ENCODE results near the gene RNASE13.

RNASE13 gene

DNA sequence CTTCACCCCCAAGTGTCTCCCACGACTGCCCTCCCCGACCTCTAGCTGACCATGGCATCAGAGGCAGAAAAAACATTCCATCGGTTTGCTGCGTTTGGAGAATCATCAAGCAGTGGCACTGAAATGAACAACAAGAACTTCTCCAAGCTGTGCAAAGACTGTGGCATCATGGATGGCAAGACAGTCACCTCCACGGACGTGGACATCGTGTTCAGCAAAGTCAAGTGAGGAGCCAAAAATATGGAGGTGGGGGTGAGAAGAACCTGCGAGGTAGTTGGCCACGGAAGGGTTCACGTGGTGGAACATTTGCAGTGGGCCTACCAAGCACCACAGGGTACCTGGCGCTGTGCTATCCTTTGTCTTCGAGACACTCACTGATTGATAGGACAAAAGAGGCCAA lies 4.1 kb downstream of the RNASE13 start:
- Histone ChIP-seq H3K4me1 (ENCODE audit: control insufficient read depth, insufficient read depth, low read length) (peaks cover 10% of the 10 kb centered on the region), H3K36me3 (ENCODE audit: control insufficient read depth, insufficient read depth, low read length) (no peaks in the 10 kb centered on the region), H3K27ac (ENCODE audit: low read length) (no peak overlapping the region), H3K9me3 (ENCODE audit: control insufficient read depth, insufficient read depth, low read length) (no peaks in the 10 kb centered on the region), H3K27me3 (ENCODE audit: control insufficient read depth, insufficient read depth, low read length) (no peaks in the 10 kb centered on the region), H3K4me3 (ENCODE audit: low read length) (no peak overlapping the region)
- no peak for DNase-seq (ENCODE audit: low read depth, low spot score)
- no CpG with 5 or more reads among the region's 12 CpGs for WGBS (ENCODE audit: insufficient coverage, insufficient read length)

DNA sequence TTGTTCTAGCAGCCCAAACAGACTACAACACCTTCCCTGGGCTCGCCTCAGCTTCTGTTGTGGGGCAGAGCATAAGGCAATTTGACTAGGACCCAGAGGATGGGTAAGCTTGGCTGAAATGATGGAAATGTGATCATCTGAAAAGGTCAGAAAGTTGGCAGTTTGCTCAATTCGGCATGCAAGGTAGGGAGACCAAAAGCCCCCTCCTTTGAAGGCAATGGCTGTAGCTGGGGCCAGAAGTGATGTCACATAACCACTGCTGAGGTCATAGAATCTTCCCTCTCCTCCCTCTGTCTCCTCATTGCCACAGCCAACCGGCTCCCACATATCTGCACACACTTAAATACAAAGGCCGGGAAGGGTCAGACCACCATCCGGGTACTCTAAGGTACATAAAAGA lies 4.7 kb downstream of the RNASE13 start, which contains the start of gene TPPP2:
Gene TPPP2 (plus strand): TSS at position 301 of the 400 bp plus-strand sequence. CDS start 365 bp downstream, outside the sequence.
- no peaks in the 10 kb centered on the region for H3K27me3 ChIP-seq (ENCODE audit: control insufficient read depth, insufficient read depth, low read length)
- no peak for DNase-seq (ENCODE audit: low read depth, low spot score)
- no CpG with 5 or more reads among the region's 5 CpGs for WGBS (ENCODE audit: insufficient coverage, insufficient read length)
- no peak within 1 kb of the TSS for H3K4me3 ChIP-seq (ENCODE audit: low read length)
- H3K4me1 ChIP-seq (ENCODE audit: control insufficient read depth, insufficient read depth, low read length), result peaks cover 10% of the 10 kb centered on the region
- H3K9me3 ChIP-seq (ENCODE audit: control insufficient read depth, insufficient read depth, low read length), result no peaks in the 10 kb centered on the region
- H3K36me3 ChIP-seq (ENCODE audit: control insufficient read depth, insufficient read depth, low read length), result no peaks in the 10 kb centered on the region
- no peak within 1 kb of the TSS for H3K27ac ChIP-seq (ENCODE audit: low read length)

DNA sequence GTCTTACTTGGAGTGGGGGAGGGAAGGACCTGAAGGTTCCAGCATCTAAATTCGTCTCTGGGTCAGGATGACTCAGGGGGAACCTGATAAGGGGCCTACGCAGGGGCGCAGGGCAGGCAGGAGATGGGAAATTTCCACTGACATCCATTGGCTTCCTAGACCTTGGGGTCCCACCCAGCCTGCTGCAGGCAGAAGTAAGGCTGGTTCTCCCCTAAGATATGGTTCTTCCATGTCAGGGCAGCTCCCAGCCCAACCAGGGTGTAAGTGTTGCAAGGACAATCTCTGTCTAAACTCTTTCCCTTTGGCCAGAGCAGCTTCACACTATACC lies 7.7 kb downstream of the RNASE13 start:
- WGBS (ENCODE audit: insufficient coverage, insufficient read length), result no CpG with 5 or more reads among the region's 3 CpGs
- no peak overlapping the region for H3K27ac ChIP-seq (ENCODE audit: low read length)
- H3K4me1 ChIP-seq (ENCODE audit: control insufficient read depth, insufficient read depth, low read length), result peaks cover 10% of the 10 kb centered on the region
- H3K36me3 ChIP-seq (ENCODE audit: control insufficient read depth, insufficient read depth, low read length), result no peaks in the 10 kb centered on the region
- H3K9me3 ChIP-seq (ENCODE audit: control insufficient read depth, insufficient read depth, low read length), result no peaks in the 10 kb centered on the region
- no peaks in the 10 kb centered on the region; the same call in 1 of the 2 replicates for H3K27me3 ChIP-seq (ENCODE audit: control insufficient read depth, insufficient read depth, low read length)
- no peak overlapping the region for H3K4me3 ChIP-seq (ENCODE audit: low read length)
- DNase-seq (ENCODE audit: low read depth, low spot score), result no peak

DNA sequence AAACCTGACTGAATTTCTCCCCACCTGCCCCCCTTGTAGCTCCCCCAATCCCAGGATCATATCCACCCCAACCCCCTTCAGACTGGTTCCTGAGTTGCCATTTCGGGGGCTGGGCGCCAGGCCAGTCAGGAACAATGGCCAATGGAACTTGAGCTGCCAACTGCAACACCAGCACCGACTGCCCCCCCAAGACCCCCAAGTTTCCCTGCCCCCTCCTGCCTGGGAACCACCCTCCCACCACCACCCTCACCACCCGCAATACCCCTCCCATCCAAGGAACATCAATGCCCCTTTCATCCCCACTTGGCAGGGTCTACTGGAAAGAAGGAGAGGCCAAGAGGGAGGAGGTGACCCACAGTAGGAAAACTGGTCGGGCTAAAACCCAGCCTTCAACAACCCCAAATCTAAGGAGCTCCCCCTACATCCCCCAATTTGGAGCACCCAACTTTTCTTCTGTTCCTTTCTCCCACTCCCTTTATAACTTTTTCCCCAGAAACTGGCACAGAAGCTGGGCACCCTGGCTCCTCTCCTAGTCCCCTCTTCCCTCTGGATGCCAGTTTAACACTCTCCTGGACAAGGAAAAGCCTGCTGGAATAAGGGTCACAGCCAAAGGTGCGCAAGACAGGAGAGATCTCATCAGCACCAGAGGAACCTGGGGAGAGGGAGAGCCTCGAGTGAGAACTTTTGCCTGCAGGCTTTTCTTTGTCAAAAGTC lies 8.2 kb downstream of the RNASE13 start:
- DNase-seq (ENCODE audit: low read depth, low spot score), result no peak
- H3K27ac ChIP-seq (ENCODE audit: low read length), result no peak overlapping the region
- WGBS (ENCODE audit: insufficient coverage, insufficient read length), result no CpG with 5 or more reads among the region's 7 CpGs
- no peak overlapping the region; the same call in 1 of the 2 replicates for H3K4me3 ChIP-seq (ENCODE audit: low read length)
- no peaks in the 10 kb centered on the region for H3K9me3 ChIP-seq (ENCODE audit: control insufficient read depth, insufficient read depth, low read length)
- no peaks in the 10 kb centered on the region; the same call in 1 of the 2 replicates for H3K27me3 ChIP-seq (ENCODE audit: control insufficient read depth, insufficient read depth, low read length)
- no peaks in the 10 kb centered on the region for H3K36me3 ChIP-seq (ENCODE audit: control insufficient read depth, insufficient read depth, low read length)
- H3K4me1 ChIP-seq (ENCODE audit: control insufficient read depth, insufficient read depth, low read length), result peaks cover 10% of the 10 kb centered on the region

DNA sequence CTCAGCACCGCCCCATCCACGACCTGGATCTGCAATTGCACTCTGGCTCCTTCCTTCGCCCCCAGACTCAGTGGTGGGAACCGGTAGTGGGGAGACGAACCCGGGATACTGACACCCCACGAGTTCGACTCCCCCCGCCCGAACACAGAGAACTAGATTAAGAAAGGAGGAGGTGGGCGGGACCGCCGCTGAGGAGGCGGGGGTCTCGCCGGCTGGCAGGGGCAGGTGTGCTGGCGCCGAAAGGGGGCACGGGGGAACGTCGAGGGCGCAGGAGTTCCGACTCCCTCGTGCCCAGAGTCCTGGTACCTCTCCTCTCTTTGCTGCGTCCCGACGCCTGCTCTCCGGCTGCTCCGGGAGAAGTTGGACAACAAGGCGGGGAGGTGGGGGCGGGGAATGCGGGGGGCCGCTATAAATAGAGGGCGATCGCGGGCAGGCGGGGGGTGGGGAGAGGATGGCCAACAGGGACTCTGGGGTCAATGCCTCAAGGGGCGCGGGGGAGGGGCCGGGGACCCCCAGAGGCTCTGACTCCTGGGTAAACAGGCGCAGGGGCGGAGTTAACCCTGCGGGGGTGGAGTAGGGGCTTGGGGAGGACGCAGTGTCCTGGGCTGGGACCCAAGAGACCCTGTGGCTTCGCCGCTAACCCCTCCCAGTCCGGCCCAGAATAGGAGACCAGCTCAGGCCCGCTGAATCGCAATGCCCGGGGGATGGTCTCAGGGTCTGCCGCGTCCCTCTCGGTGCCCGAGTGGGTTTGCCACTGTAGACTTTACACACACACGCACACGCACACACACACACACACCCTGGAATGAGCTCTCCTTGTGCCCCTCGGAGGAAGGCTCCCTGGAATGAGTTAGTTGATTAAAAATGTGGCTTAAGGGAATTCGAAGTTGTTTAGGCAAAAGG lies 9.0 kb downstream of the RNASE13 start:
- H3K27ac ChIP-seq (ENCODE audit: low read length), result no peak overlapping the region
- peaks cover 10% of the 10 kb centered on the region for H3K4me1 ChIP-seq (ENCODE audit: control insufficient read depth, insufficient read depth, low read length)
- no peaks in the 10 kb centered on the region for H3K9me3 ChIP-seq (ENCODE audit: control insufficient read depth, insufficient read depth, low read length)
- no peak for DNase-seq (ENCODE audit: low read depth, low spot score)
- H3K4me3 ChIP-seq (ENCODE audit: low read length), result peak overlapping the region; percentile 46; the same call in 1 of the 2 replicates
- no CpG with 5 or more reads among the region's 58 CpGs for WGBS (ENCODE audit: insufficient coverage, insufficient read length)
- H3K36me3 ChIP-seq (ENCODE audit: control insufficient read depth, insufficient read depth, low read length), result no peaks in the 10 kb centered on the region
- H3K27me3 ChIP-seq (ENCODE audit: control insufficient read depth, insufficient read depth, low read length), result no peaks in the 10 kb centered on the region; the same call in 1 of the 2 replicates

DNA sequence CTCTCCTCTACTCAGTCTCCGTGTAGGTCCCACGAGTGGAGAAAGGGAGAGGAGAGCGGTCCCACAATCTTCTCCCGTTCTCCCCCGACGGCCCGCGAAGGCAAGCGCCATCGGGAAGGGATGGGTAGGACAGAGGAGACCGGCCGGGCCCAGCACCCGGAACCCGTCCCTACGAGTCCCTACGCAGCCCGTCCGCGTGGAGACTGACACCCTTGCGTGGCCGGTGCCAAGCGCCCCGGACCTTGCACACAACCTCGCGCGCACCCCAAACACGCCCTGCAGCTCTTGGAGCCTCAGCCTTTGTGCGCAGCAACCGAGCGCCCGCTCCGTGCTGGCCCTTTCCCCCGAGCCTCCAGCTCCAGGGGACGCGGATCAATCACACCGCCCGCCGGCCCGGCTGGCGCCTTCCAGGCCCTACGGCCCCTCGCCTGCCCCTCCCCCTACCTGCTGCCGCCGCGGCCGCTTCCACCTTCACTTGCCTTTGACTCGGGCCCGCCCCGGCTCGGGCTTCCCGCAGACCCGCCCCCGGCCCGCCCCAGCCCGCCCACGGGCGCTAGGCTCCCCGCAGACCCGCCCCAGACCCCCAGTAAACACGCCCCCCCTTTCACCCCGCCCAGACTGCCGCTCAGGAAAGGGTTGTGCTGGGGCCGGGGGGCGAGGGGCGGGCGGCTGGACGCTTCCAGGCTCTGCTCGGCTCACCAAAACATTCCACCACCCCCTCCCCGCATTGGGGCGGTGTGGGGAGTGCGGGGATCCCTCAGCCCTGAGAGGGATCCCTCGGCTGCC lies 9.8 kb downstream of the RNASE13 start, which contains the start of gene NDRG2:
Gene NDRG2 (minus strand): TSS at position 477 of the 786 bp plus-strand sequence. CDS start 1,746 bp downstream, outside the sequence.
- H3K9me3 ChIP-seq (ENCODE audit: control insufficient read depth, insufficient read depth, low read length), result no peaks in the 10 kb centered on the region
- no peak for DNase-seq (ENCODE audit: low read depth, low spot score)
- no peaks in the 10 kb centered on the region; the same call in 1 of the 2 replicates for H3K27me3 ChIP-seq (ENCODE audit: control insufficient read depth, insufficient read depth, low read length)
- peaks cover 10% of the 10 kb centered on the region for H3K4me1 ChIP-seq (ENCODE audit: control insufficient read depth, insufficient read depth, low read length)
- H3K36me3 ChIP-seq (ENCODE audit: control insufficient read depth, insufficient read depth, low read length), result no peaks in the 10 kb centered on the region
- H3K27ac ChIP-seq (ENCODE audit: low read length), result no peak within 1 kb of the TSS
- no CpG with 5 or more reads among the region's 72 CpGs for WGBS (ENCODE audit: insufficient coverage, insufficient read length)
- peak within 1 kb of the TSS; percentile 56; the same call in 1 of the 2 replicates for H3K4me3 ChIP-seq (ENCODE audit: low read length)

DNA sequence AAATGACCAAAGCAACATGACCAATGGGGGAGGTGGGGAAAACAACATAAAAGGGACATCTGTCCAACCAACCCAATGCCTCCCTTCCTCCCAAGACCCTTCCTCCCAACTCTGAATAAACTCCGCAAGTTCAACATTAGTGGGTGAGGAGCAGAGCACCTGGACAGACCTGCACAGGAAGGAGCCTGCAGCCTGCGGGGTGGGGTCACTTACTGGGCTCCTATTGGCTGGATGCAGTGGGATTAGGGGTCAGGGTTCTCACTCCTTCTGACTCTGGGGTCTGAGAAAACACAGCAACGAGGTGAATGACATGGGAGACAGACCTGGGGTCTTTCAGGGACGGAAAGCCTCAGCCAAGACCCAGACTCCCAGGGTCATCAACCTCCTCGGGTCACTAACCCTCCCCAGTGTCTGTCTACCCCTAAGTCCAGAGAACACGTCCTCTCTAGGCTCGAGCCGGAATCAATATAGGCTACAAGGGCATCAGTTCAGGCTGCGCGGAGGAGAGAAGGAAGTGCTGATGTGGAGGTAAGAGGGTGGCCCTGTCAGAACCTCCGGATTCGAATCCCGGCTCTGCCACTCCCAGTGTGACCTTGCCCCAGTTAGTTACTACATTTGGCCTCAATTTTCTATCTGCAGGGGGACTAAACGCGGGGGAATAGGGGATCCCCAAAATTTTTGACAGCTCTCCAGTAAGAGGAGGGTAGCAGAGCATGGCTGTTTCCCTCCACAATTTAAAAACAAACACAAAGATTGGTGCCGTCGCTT lies 10.6 kb downstream of the RNASE13 start:
- no peak for DNase-seq (ENCODE audit: low read depth, low spot score)
- no peaks in the 10 kb centered on the region for H3K9me3 ChIP-seq (ENCODE audit: control insufficient read depth, insufficient read depth, low read length)
- no peaks in the 10 kb centered on the region; the same call in 1 of the 2 replicates for H3K27me3 ChIP-seq (ENCODE audit: control insufficient read depth, insufficient read depth, low read length)
- no peaks in the 10 kb centered on the region for H3K36me3 ChIP-seq (ENCODE audit: control insufficient read depth, insufficient read depth, low read length)
- H3K4me3 ChIP-seq (ENCODE audit: low read length), result peak overlapping the region; percentile 56; the same call in 1 of the 2 replicates
- peaks cover 10% of the 10 kb centered on the region for H3K4me1 ChIP-seq (ENCODE audit: control insufficient read depth, insufficient read depth, low read length)
- WGBS (ENCODE audit: insufficient coverage, insufficient read length), result no CpG with 5 or more reads among the region's 17 CpGs
- H3K27ac ChIP-seq (ENCODE audit: low read length), result no peak overlapping the region

DNA sequence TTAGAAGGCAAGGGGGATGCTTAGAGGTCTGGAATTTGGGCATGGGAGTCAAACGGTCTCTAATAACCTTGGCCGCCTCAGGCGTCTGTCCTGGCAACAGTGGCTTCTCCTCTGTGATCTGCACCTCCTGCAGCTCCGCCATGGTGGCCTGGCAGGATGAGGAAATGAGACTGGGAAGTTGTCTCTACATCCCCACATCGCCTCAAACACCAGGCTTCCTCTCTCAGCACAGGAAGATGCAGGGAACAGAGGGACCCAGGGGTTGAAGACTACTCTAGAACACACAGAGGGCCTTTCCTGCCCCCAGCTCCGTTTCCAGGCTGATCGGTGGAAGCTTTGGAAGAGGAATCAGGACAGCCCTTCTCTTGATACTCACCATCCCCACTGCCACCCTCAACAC lies 11.4 kb downstream of the RNASE13 start:
- no peak overlapping the region for H3K27ac ChIP-seq (ENCODE audit: low read length)
- no peaks in the 10 kb centered on the region for H3K36me3 ChIP-seq (ENCODE audit: control insufficient read depth, insufficient read depth, low read length)
- H3K4me3 ChIP-seq (ENCODE audit: low read length), result no peak overlapping the region
- no peaks in the 10 kb centered on the region; the same call in 1 of the 2 replicates for H3K27me3 ChIP-seq (ENCODE audit: control insufficient read depth, insufficient read depth, low read length)
- DNase-seq (ENCODE audit: low read depth, low spot score), result no peak
- no peaks in the 10 kb centered on the region for H3K9me3 ChIP-seq (ENCODE audit: control insufficient read depth, insufficient read depth, low read length)
- no CpG with 5 or more reads among the region's 7 CpGs for whole genome bisulfite sequencing (ENCODE audit: insufficient coverage, insufficient read length)
- H3K4me1 ChIP-seq (ENCODE audit: control insufficient read depth, insufficient read depth, low read length), result peaks cover 10% of the 10 kb centered on the region

DNA sequence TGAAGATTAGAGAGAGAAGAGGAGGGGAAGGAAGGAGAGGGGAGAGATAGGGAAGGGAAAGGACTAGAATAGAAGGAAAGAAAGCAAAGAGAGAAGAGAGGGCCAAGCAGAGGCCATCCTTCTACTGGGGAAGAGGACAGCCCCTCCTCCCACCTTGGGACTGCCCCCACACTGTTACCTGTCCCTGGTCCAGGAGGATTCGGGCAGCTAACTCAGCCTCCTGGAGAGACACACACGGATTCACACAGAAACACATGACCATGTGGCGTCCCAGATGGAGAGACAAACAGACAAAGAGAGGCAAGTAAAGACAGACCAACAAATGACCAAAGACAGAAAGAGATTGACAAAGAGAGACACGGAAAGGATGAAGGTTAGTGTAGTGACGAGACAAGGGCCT lies 11.9 kb downstream of the RNASE13 start:
- H3K27ac ChIP-seq (ENCODE audit: low read length), result no peak overlapping the region
- H3K36me3 ChIP-seq (ENCODE audit: control insufficient read depth, insufficient read depth, low read length), result no peaks in the 10 kb centered on the region
- peaks cover 10% of the 10 kb centered on the region for H3K4me1 ChIP-seq (ENCODE audit: control insufficient read depth, insufficient read depth, low read length)
- no peaks in the 10 kb centered on the region; the same call in 1 of the 2 replicates for H3K27me3 ChIP-seq (ENCODE audit: control insufficient read depth, insufficient read depth, low read length)
- H3K4me3 ChIP-seq (ENCODE audit: low read length), result no peak overlapping the region
- no peak for DNase-seq (ENCODE audit: low read depth, low spot score)
- no CpG with 5 or more reads among the region's 5 CpGs for WGBS (ENCODE audit: insufficient coverage, insufficient read length)
- H3K9me3 ChIP-seq (ENCODE audit: control insufficient read depth, insufficient read depth, low read length), result no peaks in the 10 kb centered on the region
